HG02852 (cell line): ENCODE measurements around the gene TMEM178B.
"Not testable (repeated sequence)": the region's sequence is repeated elsewhere in the genome, so short reads cannot be mapped to it uniquely, and the experiment has no call there.

ENCODE experiments used
- ATAC-seq: cut with Tn5 transposase; IDR thresholded peaks from one replicate; pipeline ENCODE4 v1.9.1; 2021; ENCODE audit warnings: mild to moderate bottlenecking, moderate library complexity; ENCODE audit not compliant: unreplicated experiment

Gene TMEM178B

GRCh38 chr7:141132671-141133070 is 58.8 kb downstream of the TMEM178B start:
- no peak for ATAC-seq

GRCh38 chr7:141133646-141134045 is 59.8 kb downstream of the TMEM178B start:
- no peak for ATAC-seq

- ATAC-seq: no peak
Measured at GRCh38 chr7:141142058-141142457, 68.2 kb downstream of the TMEM178B start.

GRCh38 chr7:141144921-141145629 is 71.2 kb downstream of the TMEM178B start:
- no peak for ATAC-seq

- no peak for ATAC-seq
Measured at GRCh38 chr7:141145630-141145982, 71.7 kb downstream of the TMEM178B start.

- no peak for ATAC-seq
Measured at GRCh38 chr7:141147482-141147881, 73.6 kb downstream of the TMEM178B start.

- no peak for ATAC-seq
Measured at GRCh38 chr7:141150465-141150864, 76.6 kb downstream of the TMEM178B start.

- no peak for ATAC-seq
Measured at GRCh38 chr7:141151746-141152145, 77.9 kb downstream of the TMEM178B start.

- ATAC-seq: no peak
Measured at GRCh38 chr7:141153231-141153630, 79.4 kb downstream of the TMEM178B start.

- no peak for ATAC-seq
Measured at GRCh38 chr7:141154131-141154732, 80.4 kb downstream of the TMEM178B start.

- no peak for ATAC-seq
Measured at GRCh38 chr7:141156407-141156806, 82.5 kb downstream of the TMEM178B start.

- no peak for ATAC-seq
Measured at GRCh38 chr7:141157138-141157765, 83.4 kb downstream of the TMEM178B start.

- peak; percentile 74 for ATAC-seq
Measured at GRCh38 chr7:141158561-141158960, 84.7 kb downstream of the TMEM178B start.

- ATAC-seq: no peak
Measured at GRCh38 chr7:141160246-141160860, 86.5 kb downstream of the TMEM178B start.

- ATAC-seq: no peak
Measured at GRCh38 chr7:141161550-141162535, 88.0 kb downstream of the TMEM178B start.

- ATAC-seq: no peak
Measured at GRCh38 chr7:141165521-141165920, 91.7 kb downstream of the TMEM178B start.

GRCh38 chr7:141166926-141167325 is 93.1 kb downstream of the TMEM178B start:
- ATAC-seq: no peak

GRCh38 chr7:141167381-141167964 is 93.6 kb downstream of the TMEM178B start:
- ATAC-seq: no peak

GRCh38 chr7:141169157-141169556 is 95.3 kb downstream of the TMEM178B start:
- not testable (repeated sequence) for ATAC-seq

GRCh38 chr7:141175728-141176127 is 101.9 kb downstream of the TMEM178B start:
- ATAC-seq: not testable (repeated sequence)
